HG03460 (cell line): ENCODE measurements around the gene CD247.

Experiments used
- ATAC-seq: cut with Tn5 transposase; IDR thresholded peaks from one replicate; pipeline ENCODE4 v1.9.1; 2021; ENCODE audit not compliant: unreplicated experiment

The CD247 gene

DNA sequence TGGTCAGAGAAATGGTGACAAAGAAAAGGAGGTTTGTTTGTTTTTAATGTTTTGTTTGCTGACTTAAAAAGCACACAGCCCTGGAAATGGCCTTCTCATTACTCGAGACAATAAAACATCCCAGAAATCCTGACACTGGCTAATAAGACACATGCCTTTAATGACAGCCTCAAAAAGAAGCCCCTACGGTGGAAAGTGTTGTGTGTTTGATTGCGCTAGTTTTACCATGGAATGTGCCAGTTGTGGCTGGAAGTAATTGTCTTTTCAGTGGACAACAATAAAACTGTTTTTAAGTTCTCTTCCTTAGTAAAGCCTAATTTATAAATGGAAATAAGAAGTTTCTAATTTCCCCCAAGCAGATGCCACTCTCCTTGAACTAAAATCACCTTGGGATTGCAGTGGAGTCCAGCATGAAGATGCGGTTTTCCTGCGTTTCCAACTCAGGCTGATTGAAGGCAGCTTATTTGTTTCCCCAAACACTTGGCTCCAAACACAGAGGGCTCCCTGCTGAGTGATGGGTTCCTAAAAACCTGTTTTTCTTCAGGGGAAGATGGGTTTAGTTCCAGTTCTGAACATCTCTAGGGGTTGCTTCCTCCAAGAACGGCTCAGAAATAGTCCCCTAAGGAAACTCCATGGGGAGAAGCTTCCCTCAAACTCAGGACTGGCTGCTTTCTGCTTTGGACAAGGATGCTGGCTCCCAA is 54.3 kb downstream of the CD247 start:
- ATAC-seq = no peak

DNA sequence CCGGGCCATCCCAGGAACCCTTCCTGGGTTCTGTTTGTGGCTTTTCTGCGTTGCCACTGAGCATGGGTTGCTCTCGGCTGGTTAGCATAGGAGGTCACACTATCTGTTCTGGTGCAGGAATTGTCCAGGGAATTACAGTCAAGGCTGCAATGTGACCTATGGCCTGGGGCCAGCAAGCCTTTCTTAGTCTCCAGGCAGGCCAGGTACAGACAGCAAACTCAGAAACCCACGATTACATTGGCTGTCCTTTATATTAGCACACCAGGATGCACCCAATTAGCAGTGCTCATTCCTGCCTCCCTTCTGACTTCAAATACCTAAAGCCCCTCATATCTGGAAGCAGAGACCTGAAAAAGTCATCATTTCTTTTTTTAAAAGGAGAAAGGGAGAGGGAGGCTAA is 55.2 kb downstream of the CD247 start:
- no peak for ATAC-seq

DNA sequence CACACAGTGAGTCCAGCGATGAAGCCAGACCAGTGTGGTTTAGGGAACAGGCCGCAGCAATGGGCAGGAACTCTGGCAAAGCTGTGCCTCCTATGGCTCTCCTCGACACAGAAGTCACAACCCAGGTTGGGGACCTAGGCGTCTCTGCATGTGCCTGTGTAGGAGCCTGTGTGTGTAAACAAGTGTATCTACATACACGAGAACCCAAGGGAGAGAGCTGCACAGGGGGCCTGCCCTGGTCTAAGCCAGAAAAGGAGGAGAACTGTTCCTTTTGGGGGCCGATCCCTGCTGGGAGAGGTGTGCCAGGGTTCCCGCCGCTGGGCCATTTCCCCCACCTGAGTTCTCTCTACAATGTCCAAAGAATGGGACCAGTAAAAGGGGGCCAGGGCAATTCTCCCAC is 56.0 kb downstream of the CD247 start:
- no peak for ATAC-seq

DNA sequence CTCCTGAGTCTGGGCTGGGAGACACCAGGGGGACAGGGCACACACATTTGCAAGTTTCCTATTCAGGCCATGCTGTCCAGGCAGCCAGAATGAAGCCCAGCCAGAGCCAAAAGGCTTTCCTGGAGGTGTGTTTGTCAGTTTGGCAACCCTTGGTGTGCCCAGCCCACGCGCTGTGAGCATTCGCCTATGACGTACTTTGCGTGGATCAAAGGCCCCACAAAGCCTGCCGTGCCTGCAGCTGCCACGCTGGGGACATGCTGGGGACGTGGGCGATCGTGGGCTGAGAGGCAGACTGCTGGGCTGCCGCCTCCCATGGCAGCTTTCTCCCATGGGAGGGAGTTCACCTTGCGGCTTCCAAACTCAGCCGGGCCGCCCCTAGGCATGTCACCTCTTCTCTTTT is 57.5 kb downstream of the CD247 start:
- no peak for ATAC-seq

DNA sequence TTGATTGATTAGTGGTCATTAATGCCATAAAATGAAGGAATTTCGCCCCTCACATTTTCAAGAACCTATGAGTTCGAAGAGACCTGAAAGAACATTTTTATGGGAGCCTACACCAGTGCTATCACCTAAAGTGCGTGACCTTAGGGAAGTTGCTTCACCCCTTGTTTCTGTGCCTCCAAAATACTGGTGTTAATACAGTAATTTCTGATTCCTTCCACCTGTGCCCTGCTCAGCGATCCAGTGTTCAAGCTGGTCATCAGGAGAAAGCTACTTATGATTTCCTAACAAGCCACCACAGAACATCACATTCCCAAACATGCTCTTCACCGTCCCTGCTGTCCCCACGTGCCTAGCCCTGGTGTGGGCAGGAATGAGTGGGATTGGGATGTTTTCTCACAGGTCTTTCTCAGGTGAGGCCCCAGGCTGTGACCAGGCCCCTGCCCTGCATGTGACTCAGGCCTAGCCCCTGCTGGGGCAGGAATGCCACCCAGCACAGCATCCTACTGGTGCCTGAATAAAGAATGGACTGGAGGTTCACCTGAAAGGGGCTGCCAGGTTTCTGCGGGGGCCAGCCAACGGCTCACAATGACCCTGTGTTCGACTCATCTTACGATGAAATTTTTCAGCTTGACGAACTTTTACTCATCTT is 60.3 kb downstream of the CD247 start:
- no peak for ATAC-seq

DNA sequence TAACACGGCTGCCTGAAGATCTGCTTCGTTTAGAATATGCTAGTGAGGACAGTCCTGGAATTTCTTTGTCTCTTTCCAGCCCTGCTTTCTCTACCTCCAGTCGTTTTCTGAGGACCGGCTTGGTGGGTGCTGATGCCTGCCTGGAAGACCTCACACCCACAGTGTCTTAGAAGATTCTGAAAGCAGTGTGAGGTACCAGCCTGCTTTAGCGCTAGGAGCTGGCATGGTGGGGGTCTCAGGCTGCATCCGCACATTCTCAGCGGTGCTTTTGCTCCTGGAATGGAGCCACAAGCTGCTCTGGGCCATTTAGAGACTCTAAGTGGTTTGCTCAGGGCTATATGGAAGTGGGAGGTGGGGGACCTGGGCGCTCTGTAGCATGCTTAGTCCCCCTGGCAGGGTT is 61.4 kb downstream of the CD247 start:
- no peak for ATAC-seq

DNA sequence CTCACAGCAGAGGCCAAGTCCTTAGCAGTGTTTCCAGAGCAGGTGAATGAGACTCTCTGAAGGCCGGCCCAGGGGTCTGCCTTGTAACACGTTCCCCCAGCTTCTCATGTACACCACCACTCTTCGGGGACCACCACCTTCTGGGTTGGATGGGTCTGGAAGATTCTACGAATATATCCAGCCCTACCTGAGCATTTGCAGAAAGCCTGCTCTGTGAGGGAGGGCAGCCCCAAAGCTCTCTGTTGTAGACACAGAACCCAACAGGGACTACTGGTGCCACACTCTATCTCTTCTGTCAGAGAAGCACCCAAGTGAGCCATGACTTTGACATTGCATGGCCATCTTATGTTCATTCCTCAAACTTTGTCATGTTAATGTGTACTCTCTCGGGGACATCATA is 61.8 kb downstream of the CD247 start:
- no peak for ATAC-seq

DNA sequence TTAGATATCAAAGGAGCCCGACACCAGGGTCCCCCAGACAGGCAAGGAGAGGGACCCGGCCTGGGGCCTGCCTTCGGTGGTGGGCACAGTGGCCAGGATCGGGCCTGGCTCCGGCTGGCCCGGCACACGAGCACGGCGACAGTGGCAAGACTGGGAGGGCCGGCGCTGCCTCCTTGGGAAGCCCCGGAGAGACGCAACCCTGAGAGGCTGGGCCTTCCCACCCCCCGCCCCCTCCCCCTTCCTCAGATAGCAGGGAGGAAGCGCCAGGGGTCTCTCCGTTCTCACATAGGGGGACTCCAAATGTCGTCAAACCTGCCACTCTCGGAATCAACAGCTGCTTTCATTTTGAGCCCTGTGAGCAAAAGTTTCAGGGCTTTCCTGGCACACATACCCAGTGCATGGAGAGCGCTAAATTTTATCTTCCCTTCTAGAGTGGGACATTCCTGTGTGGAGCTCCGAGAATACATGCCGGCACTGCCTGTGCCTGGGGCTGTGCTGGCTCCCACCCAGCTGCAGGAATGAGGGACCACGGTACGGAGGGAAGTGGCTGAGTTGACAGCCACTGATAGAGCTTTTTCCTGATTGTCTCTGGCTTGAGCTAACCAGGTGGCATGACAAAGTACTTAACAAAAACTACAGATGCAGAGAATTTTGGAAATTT is 62.4 kb downstream of the CD247 start:
- ATAC-seq = peak; percentile 30

DNA sequence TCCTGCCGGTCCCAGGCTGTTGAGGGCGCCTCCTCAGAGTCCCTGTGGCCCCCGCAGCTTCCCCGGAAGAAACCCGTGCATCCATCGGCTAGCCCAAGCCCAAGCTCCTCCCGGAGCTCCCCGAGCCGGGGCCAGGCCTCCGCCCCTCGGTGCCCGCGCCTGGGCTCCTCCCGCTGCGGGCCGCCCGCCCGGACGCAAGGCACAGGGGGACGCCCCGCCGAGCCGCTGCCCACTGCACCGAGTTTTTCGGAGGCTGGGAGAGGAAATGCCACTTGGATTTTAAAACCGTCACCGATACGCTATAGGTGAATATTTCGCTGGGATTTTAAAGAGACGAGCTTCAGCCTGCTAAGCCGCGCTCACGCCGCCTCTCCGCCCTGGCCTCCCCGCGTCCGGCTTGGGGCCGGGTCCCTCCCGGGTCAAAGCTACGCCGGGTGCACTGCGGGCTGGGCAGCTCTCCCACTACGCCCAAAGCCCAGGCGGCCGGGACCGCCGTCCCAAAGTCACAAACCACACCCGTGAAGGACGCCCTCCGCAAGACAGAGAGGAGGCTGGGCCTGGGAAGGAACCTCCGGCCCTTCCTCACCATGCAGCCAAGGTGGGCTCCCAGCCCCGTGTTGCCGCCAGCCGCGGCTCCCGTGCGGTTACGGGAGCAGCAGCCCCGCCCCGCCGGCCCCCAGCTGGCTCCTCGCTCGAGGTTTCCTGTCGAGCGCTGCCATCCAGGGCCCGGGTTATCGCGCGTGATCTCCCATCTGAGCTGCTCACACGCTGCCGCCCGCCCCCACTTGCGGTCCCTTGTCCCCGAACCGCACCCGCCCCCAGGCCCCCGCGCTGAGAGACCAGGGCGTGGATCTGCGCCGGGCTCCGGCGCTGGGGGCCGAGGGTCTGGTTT is 63.2 kb downstream of the CD247 start:
- ATAC-seq = peak; percentile 61

DNA sequence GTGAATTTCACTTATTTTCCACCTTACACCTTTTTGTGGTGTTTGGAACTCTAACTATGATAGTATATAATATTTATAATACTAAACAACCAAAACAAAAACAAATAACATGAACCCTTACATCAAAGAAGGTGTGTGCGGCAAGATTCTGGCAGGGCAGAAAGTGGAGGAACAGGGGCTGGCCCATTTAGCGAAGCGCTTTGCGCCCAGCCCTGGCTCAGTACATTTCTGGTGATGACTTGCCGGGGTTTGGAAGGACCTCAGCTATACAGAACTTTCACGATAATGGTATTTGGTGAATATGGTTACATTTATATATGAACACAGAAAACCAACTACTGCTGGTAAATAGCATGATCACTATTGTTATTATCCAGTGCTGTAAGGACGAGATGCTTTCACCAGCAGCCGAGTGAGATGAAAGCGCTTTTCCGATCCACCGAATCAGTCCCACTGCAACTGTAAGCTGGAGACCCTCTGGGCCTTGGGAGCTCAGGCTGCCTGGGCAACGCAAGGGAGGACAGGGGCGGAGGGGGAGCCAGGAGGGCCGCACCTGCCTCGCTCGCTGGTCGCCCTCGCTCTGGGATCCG is 63.9 kb downstream of the CD247 start:
- no peak for ATAC-seq

DNA sequence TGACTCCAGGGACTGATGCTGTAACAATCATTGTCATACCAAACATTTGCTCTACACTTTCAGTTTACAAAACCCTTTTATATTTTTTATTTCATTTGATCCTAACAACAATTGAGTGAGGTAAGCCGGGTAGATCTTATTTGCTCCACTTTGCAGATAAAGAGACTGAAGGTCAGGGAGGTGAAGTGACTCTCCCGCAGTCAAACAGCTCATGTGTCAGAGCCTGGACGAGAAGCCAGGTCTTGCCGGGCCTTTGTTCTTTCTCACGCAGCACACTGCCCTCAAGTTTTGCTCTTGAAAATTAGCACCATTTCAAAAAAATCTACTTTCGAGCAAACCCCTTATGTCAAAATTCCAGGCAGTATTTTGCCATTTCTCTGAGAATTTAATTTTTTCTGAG is 65.2 kb downstream of the CD247 start:
- ATAC-seq = no peak

DNA sequence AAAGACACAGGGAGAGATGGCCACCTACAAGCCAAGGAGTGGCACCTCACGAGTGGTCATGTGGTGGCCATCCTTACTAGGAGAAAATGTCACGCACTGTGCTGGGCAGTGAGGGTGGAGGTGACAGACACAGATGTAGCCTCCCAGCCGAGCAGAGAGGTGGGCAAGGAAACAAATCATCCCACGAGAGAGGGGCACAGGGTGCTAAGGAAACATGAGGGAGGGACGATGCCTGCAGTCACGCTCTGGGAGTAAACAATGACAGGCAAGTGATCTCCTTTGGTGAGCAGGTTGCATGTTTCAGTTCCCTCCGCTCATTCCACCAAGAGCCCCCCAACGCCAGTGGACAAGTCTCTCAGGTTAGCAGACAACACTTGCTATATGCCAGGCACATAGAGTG is 65.8 kb downstream of the CD247 start:
- ATAC-seq = no peak

DNA sequence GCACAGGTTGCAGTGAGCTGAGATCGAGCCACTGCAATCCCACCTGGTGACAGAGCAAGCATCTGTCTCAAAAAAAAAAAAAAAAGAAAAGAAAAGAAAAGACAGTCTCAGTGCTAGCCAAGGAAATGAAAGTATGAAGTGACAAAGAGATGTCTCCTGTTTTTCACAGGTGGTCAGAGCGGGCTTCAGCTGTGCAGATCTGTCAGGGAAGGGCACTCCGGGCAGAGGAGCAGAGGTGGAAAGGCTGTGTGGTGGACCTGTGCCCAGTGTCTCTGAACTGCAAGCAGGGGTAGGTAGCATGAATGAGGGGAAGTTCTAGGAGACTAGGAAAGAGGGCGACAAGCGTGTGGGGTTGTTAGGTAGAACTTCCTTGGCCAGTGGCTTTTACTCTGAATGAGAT is 67.5 kb downstream of the CD247 start:
- ATAC-seq = no peak

DNA sequence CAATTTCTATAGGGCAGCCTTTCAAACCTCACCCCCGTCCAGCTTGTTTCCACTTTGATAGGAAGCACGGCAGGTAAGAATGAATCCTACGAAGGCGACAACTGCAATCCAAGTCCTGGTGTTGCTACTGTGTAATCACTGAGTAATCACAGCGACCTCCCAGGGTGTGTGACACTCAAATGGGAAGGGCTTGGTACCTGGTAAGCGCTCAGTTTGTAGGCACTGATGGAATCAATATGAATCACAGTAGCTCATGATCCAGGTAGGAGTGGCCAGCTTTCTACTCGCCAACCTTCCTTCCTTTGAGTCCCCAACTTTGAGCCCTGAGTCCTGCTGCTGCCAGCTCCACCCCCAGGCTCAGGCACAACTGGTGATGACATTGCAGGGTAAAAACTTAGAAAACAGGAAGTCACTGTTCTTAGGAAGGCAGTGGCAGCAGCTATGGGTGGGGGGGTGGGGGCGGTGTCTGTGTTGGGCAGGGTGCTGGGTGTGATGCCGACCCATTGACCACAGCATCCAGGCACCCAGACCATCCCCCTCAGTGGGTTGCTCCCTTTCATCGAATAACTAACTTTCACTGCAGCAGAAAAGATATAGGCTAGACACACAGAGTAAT is 70.7 kb downstream of the CD247 start:
- ATAC-seq = peak; percentile 89

DNA sequence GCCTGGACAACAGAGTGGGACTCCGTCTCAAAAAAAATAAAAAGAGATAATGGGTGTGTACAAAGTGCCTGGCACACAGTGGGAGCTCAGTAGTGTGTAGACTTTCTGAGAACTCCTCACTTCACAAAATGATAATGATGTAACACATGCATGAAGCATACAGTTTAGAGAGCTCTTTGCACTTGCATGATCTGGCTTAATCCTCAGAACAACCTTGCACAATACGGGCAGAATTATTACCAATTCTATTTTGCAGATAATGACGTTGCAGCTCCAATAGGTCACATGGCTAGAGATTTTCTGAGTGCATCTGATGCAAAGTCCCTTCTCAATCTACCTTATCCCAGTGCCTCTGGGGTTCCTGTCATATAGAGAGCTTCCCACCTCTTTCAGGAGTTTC is 71.4 kb downstream of the CD247 start:
- ATAC-seq = no peak

DNA sequence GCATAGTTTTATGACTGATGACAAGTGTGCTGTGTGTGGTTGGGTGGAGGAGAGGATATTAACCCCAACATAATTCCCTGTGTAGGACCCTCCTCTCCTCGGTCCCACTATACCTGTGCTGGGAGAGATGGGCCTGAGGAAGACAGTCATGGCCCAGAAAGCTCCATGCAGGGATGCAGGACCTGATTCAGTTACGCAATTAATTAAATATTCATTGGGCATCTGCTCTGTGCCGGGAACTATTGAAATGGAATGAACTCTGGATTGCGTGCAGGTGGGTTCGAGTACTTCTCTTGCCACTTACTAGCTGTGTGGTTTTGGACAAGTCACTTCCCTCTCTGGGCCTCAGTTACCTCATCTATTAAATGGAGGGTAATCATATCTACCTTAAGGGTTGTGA is 74.6 kb downstream of the CD247 start:
- ATAC-seq = no peak

DNA sequence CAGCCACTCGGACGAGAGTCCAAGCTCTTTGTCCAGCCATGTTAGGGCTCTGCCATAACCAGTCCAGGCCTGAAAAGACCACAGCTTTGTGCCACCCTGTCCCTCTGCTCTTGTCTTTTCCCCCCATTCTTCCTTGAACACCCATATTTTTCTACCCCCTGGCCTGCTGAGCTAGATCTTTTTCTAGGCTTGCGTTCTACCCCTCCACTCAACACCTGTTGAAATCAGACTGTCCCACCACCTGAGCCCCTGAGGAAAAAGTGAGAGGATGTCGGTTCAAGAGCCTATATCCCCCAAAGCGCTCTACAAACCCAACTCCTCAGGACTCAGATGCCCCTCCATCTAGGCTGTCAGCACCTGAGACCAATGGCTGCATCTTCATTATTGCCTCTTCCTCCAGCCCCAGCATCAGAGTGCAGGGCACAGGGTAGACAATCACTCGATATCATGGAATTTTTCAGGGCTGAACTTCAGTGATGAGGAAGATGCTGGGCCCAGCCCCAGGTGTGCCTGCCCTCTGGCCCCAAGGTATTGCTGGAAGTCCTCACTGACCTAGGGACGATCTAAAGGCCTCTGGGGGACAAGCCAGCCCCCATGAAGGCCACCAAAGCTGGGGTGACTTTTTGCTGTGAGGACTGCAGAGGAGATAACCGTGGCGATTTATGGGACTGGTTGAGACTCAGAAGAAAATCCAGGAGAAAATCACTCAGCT is 75.3 kb downstream of the CD247 start:
- ATAC-seq = no peak

DNA sequence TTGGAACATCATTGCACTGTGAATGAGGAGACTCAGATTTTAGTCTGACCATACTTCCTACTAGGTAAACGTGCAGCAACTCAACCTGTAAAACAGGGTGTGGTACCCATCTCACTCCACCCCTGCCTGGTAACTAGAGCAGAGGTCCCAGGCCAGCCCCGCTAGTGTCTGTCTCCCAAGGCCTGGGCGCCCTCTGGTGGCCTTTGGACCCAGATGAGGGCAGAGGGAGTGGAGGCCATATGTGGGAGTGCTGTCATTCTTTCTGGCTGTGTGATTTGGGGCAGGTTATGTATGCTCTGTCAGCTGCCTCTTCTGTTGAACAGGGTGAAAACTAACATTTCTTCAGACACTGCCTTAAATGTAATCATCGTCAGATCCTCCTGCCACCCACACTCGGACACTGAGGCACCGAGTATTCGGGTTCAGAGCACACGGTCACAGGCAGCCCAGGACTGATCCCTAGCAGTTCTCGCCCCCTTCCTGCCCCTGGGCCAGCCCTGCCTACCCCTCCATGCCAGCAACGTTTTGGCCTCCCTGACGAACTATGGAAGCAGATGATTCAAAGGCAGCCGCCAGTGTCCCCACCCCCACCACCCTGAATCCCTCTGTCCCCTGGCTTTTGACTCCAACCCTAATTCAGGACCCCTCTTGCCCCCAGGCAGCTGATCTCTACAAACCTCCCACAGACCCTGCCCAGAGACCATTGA is 76.0 kb downstream of the CD247 start:
- ATAC-seq = peak; percentile 82

DNA sequence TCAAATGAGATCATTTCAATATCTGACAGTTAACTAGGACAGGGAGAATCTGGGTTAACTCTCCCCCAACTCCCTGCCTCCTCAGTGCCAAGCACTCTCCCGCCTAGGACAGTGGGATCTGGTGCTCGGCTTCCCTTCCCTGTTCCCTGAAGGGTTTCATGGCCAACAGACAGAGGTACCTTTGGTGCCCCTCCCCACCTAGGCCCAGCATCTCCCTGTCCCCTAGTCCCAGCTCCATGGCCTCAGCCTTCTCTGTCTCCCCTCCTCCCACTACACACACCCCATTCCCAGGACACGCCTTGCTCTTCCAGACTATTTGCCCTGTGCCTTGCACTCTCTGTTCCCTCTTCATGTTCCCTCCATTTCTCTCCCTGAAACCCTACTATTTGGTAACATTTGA is 77.1 kb downstream of the CD247 start:
- ATAC-seq = no peak
